ENCODE results near the gene APOBEC4.

Gene APOBEC4

DNA sequence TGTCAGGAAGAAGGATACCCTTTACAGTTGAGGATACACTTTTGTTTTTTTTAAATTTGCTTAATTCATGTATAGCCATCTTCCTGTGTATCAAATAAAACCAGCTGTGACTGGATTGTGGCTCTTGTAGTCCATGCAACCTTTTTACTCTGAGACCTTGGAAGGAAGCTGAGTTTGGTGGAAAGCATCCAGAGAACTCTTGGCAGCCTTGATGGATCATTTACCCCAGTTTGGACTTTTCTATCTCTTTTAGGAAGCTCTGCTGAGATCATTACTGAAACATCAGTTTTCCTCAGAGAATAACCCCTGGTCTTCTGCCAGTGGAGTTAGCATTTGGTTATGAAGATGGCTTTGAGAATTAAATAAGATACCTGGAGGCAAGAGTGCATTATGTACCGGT lies 21.2 kb upstream of the APOBEC4 start:
- no peak for DNase-seq

DNA sequence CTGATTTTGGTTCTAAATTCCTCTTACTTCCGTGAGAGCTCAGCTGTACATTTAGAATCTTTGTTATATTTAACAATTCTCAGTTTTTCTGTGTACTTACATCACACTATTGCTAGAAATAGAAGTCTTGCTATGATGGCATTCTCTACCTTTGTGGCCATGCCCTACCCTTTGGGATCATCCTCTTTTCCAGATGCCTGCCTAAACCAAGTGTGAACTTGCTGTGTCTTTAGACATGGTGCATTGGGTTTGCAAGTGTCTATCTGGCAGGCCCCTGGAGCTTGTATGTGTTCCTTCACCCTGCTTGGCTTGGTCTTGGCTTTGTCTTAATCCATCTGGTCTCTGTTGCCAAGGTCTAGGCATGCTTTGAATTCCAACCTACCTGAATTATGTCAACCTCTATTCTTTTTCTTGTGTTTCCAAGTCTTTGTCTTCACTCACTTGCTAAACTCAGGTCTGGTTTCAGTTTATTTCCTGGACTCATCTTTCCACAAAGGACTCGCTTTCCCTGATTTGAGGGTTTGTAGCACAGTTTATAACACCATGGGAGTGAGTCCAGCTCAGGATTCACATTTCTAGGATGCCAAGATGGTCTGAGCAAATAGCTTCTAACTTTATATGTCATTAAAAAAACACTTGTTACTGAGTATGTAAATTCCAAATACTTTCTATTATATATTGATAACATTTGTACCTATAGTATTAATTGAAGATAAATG lies 20.6 kb upstream of the APOBEC4 start:
- no peak for DNase-seq

DNA sequence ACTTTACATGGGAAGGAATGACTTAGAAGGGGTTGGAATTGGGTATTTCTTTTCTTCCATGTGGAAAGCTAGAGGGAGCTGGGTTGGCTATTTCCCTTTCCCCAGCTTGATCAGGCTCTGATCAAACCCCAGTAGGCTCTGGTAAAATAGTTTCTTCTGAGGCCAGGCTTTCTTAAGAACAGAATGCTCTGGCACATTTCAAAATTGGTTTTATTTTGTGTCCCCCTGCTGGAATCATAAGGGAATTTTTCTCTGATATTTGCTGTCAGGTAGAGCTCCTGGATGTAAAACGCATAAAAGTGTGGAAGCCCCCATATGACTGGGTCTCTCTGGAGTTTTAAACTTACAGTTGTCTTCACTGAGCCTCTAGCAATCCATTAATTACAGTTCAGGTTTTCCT lies 17.1 kb upstream of the APOBEC4 start:
- DNase-seq = no peak

DNA sequence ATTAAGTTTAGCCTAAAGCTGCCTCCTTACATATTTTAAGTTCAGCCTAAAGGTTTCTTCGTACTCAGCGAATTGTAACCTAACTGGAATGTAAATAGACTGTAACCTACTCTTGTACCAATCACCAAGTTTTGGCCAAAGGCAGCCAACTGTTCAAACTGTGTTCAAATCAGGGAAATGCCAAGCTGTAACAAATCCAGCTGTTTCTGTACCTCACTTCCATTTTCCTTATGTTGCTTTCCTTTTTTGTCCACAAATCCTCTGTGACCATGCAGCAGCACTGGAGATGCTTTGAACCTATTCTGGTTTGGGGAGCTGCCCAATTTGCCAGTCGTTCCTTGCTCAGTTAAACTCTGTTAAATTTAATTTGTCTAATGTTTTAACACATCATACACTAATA lies 3.2 kb upstream of the APOBEC4 start:
- no peak for DNase-seq

DNA sequence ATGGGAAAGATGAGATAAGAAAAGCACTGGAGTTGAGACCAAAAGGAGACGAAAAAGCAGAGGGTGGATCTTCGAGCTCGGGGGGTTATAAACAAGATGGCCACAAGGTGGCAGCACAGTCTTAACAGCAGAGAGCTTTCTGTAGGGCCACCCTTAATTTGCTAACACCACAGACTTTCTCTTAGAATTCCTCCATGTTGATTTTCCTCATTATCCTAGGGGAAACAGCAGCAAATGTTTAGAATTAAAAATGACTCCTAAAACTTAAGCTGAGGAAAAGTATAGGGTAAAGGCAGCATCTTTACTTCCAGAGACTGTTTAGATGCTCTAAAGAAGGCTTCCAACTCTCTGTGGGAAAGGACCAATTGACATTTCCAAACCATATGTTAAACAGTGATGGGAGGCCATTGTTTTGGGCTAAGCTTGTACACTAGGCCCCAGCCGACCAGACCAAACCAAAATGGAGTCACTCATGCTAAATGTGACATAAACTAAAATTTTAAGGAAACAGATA lies 2.5 kb upstream of the APOBEC4 start:
- DNase-seq = peak; percentile 83 to 86

DNA sequence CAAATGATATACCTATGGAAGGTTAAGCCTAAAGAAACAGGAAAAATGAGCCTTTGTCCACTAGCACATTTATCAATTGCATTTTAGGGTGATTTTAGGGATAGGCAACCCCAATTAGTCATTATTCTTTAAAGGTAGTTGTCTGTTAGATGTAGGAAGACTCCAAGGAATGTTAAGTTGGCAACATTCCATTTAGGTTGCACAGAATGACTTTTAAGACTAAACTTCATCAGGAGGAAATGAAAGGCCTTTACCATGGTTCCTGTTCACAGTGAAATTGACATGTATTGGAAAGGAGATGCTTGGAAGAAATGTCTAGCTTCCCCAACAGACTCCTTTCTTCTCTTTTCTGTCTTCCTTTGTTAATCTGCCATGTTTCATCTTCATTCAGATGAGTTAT lies 1.6 kb upstream of the APOBEC4 start:
- DNase-seq = no peak

DNA sequence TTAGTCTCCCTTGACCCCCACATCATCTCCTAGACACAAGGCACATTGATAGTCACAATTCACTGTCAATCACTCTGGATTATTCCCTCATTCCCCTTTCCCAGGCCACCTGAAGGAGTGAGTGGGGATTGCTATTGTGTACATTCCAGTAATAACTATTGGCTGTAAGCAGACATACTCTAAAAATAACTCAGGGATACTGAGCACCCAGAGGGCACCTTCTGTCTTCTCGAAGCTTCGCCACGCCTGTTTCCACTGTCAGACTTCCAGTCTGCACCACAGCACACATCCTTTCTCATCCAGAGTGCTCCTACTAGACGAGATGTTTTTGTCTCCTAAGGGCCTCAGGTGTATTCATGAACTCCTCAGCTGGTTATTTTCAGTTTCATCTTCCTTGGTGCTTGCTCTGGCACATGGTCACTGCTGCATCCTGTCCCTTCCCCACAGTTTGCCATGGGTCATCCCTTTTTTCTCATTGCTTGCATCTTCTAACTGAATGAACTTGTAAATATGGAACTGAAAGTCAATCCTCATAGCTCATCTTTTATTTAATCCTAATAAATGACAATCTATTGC lies 848 bp upstream of the APOBEC4 start:
- DNase-seq = no peak

DNA sequence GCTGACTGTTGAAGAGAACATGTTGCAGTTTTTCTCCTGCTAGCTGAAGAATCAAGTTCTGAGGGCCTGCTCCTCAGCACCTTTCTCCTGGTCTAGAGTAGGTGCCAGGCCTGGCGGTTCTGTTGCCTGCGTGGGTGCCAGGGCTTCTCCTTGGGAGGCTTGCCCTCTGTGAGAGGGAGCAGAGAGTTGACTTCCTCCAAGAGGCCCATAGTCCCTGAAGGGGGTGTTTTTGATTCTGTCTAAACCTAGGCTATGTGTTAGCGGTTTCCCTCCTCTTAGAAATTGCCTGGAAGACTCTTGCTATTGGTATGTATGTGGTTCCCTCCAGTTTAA lies 312 bp upstream of the APOBEC4 start:
- no peak for DNase-seq

DNA sequence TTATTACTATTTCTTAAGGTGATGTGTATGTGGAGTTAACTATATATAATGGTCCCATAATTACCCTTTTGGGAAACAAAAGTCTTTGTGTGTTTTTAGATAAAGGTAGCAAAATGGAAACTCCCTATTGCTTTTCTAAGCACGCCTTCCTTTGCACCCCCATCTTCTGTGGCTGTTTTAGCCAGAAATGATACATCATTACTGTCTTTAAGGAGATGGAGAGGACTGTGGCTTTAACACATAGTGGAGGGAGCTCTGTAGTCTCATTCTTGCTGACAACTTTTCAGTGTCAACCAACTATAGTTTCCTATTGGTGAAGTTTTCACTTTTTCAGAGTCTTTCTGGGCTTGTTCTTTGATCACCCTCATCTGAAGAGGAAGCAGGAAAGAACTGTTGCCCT lies 1.0 kb downstream of the APOBEC4 start:
- DNase-seq = no peak

DNA sequence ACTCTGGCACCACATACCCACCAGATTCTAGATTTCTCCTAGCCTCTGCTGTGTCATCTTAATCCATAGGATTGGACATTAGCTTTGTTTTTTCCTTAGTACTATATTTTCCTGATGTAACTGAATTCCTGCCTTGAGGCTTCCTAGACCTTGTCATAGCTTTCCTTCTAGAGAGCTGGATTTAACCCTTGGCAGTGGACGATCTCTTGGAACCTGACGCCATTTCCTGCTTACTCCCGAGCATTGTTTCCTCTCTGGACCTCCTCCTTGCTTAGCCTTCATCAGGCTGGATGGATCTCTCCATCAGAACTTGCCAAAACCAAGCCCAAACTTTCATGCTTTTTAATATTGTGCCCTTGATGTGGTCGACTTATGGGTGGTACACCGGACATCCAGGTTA lies 1.5 kb downstream of the APOBEC4 start:
- DNase-seq = no peak

DNA sequence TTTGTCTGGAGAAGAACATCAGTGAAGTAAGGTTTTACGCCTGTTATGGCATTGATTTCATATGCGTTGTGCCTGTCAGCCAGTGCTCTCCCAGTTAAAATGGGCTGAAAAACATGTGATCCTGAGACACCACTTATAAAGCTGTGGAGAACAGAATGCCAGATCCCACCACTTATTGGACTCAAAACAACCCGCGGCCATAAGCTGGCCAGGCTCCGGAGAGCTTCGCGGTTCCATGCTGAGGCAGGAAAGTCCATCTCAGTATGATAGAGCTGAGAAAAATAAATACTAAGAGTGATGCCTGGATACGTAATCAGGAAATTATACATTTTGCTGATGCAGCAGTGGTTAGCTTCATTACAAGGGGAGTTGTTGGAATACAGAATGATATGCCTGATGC lies 5.1 kb downstream of the APOBEC4 start:
- no peak for DNase-seq

DNA sequence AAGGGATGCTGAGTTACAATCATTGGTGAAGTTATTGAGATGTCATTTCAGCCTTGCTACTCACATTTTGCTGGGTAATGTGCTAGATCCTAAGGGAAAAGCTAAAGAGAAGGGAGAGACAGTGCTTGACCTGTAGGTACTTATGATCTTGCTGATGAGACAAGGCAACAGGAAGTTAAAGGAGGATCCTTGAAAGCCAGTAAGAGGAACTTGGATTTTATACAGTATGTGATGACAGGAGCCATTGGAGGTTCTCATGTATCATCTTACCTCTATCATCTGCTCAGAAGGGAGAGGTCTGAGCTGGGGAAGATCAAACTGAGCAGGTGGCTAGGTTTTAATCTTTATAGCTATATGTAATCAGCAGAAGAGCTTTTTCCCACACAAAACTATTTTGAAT lies 6.3 kb downstream of the APOBEC4 start:
- no peak for DNase-seq

DNA sequence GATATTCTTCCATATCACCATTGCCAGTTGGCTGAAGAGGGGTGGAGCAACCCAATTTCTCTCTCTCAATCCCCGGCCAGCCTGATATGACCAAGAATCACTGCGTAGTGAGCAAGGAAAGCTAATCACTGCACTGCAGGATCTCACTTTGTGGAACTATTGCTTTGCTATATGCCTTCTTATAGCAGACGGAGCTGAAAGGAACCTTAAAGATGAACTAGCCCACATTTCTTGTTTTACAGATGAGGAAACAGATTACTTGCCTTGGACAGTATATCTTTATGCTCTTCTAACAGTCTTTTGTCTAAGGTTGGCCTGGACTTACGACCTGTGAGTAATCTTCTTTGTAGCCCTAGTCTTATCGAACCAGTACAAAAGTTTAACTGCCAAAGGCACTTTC lies 7.6 kb downstream of the APOBEC4 start:
- DNase-seq = no peak

DNA sequence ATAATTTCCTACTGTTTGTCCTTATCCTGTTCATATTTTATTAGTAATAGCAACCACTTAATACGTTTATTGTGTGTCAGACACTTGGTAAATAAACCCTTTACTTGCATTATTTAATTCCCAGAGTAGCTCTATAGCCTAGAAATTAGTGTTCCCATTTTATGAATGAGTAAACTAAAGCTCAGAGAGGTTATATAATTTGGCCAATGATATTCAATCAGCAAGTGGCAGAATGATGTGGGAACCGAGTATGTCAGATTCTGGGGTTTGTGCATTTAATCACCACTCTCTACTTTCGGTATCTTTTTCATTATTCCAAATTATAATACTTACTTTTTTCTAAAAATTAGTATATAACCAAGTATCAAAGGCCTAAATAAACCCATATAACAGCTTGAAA lies 10.9 kb downstream of the APOBEC4 start:
- DNase-seq = no peak

DNA sequence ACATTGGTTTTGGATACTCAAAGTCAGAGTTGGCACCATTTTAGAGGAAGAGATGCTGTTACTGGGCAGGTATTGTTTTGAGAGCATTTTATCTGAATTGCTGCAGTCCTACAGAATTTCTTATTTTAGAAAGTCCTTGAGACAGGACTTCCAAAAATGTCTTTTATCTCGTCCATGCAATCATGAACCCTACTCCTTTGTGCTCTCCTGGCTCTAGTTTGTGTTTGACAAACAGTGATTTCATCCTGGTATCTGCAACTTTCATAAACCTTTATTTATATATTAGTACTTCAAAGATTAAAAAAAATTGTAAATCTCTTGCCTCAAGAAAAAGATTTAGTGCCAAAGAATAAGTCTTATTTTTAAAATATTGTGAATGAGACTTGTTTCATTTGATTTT lies 12.9 kb downstream of the APOBEC4 start:
- DNase-seq = no peak

DNA sequence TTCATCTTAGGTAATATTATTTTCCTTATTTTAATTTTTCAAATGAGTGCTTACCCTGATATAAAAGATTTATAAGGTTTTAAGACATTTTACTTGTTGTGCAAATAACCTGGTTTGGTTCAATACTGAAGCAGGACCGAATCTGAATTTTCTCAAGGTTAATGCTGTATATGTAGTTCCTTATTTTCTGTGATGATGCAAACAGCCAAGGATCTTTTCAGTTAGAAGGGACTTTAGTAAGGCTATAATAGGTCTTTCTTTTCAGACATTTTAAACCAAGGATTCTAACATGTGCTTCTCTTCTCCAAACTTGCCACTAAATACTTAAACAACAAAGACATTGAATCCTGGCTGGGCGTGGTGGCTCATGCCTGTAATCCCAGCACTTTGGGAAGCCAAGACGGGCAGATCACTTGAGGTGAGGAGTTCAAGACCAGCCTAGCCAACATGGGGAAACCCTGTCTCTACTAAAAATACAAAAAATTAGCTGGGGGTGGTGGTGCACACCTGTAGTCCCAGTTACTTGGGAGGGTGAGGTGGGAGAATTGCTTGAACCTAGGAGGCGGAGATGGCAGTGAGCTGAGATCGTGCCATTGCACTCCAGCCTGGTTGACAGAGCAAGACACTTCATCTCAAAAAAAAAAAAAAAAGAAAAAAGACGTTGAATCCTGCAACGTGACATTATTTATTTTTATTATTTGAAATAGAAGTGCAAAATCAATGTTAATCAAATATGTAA lies 14.3 kb downstream of the APOBEC4 start:
- no peak for DNase-seq

DNA sequence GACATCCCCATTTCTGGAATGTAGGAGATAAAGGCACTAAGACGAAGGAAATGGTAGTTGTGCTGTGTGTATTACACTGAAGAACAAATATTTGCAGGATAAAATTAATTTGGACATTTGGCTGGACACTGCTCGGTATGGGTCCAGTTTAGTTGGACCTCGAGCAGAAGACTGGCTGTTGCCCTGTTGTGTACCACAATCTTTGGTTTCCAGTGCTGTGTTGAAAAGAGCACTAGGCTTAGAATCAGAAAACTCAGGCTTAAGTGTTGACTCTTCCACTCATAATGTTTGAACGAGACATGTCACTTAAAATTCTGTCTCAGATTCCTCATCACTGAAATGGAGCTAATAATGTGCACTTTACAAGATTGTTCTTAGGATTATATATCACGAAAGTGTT lies 16.3 kb downstream of the APOBEC4 start:
- no peak for DNase-seq

DNA sequence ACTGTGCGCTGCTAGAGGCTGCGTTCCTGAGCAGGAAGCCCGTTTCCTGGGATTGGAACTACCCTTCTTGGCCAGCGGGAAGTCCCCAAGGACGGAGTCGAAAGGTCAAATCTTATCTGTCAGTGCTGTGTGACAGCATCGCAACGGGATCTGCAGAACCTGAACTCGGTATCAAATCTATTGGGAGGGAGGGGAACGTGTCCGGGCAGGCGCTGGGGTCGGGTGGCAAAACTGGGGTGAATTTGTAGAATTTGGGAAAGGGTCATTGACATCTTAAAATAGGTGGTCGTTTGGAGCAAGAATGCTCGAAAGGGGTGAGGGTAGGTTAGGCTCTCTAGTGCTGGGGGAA lies 16.8 kb downstream of the APOBEC4 start:
- no peak for DNase-seq

DNA sequence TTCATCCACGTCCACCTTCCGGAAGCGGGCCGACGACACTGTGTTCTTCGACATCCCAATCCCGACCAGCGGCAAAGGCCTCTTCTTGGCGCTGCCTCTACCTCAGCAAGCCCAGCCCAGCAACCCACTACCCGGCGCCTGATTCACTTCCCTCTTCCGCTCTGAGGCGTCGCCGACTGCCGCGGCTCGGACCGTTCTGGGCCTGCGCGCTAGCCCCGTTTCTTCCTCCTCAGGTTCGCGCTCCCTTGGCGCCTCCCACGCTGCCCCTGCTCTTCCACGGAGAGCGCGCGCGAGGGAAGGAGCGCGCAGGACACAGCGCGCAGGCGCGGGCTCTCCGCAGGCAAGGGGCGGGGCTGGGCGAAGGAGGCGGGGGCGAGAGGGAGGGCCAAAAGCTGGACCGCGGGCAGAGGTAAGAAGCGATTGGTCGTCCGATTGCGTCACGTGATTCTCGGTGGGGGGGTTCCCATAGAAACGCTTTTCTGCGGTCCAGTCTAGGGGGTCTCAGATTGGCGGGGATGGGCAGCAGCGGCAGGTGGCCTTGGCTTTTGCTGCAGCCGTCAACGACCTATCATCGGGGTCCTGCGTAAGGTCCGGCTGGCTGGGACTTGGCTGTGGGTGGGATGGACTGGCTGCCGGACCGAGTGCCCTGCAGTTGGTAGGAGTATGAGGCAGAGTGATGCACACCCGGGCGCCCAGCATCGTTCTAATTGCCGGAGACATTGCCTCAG lies 17.3 kb downstream of the APOBEC4 start, which contains the start of gene ARPC5:
Gene ARPC5 (minus strand): TSS at position 178 of the 728 bp plus-strand sequence. CDS start 124 bp downstream, at position 54.
- DNase-seq = peak; percentile 99 to 100

DNA sequence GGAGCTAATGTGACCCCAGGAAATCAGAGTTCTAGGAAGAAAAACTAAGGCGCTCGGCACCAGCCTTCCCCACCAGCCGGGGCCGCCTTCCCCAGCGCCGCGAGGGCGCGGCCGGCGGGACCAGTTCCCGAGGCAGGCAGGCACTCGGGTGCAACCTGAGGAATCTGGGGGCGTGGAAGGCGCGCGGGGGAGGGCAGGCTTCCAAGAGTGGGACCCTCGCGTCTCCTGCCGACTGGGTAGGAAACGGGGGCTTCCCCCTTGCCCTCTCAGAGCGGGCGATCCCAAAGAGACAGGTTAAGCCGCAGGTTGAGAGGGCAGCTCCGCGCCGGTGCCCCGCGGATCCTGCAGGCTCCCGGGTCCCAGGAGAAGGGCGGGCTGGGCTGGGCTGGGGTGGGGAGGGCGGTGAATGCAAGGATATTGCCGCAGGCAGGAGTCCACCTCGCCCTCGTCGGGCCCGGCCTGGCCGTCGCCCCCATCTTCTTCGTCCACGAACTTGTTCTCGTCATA lies 18.0 kb downstream of the APOBEC4 start:
- DNase-seq = peak in 1 of 2 experiments; percentile 67

DNA sequence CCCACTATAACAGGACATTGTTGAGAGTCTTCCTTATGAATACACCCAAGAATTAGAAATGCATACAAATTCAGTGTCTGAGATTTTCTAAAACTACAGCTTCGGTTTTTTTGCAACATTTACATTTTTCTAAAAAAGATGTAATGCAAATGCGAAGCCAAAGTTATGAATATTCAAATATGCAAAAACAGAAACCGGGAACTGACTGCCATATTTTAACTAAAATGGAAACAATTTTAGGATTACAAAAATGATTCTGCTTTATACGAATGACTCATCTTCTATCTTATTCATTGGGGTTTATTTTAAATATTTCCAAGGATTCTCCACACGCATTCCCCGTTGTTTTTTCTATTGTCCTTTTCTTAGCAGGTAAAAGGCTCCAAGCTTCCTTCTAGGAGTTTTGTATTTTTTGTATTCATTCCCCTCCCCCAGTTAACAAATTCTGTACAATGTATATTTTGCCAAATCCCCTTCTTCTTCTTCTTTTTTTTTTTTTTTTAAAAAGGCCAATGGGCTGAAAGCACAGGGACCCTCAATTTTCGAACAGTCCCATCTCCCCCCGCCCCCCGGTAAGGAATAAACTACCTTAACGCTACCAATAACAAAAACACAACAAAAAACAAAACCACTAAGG lies 18.6 kb downstream of the APOBEC4 start:
- no peak for DNase-seq

DNA sequence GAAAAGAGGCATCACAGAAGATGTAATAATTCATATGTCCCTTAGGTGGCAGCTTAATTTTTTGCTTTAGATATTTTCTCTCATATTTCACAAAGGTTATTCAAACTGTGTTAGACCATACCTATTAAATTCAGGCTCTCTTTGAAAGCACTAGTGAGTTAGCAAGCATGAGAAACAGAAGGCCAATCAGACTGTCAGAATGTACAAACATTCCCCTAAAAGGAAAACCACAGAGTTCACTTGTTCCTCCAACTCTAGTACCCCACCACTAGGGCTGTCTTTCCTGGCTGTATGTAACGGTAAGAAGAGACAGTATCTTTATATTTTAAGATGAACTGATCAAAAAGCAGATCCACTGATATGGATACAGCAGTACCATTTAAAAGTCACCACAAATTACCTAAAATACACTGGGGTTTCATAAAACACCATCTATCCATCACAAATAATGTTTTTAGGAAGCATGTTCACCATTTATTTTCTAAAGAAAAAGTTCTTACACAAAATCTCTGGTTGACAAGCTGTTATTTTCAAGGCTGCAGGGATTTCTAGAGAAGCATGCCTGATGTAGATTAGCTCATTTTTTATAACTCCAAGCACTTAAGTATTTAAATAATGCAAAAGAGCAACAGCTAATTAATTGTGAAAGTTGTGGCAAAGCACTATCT lies 19.3 kb downstream of the APOBEC4 start:
- no peak for DNase-seq

Data from NCI-H187 (cell line).